Erythroblast (primary cell): Measurements from ENCODE around the gene NPTXR.
"Not testable (repeated sequence)": the region's sequence is repeated elsewhere in the genome, so short reads cannot be mapped to it uniquely, and the experiment has no call there.

Experiments used
- GATA1 ChIP-seq: IDR thresholded peaks from 2 replicates; pipeline ENCODE4 v1.6.1; 2011; ENCODE audit warnings: low read depth, mild to moderate bottlenecking, control low read depth, low read length, moderate library complexity
- POLR2A ChIP-seq: IDR thresholded peaks from 2 replicates; pipeline ENCODE4 v1.6.1; 2011; ENCODE audit warnings: mild to moderate bottlenecking, low read length

DNA sequence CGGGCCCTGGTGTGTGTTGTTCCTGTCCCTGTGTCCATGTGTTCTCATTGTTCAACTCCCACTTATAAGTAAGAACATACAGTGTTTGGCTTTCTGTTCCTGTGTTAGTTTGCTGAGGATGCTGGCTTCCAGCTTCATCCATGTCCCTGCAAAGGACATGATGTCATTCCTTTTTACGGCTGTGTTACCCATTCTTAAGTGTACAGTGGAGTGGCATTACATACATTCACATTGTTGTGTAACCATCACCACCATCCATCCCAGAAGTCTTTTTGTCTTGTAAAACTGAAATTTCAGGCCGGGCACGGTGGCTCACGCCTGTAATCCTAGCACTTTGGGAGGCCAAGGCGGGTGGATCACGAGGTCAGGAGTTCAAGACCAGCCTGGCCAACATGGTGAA lies 10.6 kb upstream of the NPTXR start:
- TF ChIP-seq POLR2A, GATA1: not testable (repeated sequence)
